BE2C (cell line): ENCODE data around the gene NXPH1.

Experiments
- DNase-seq: peaks from one replicate; pipeline ENCODE4 v3.0.0-alpha.2; 2020
- H3K27me3 ChIP-seq: fragments of 250-450 bp; sonication (Bioruptor Pico); 2 replicates; pipeline ENCODE4 v1.5.1; 2020; ENCODE audit warnings: mild to moderate bottlenecking
- H3K36me3 ChIP-seq: fragments of 250-450 bp; sonication (Bioruptor Pico); 2 replicates; pipeline ENCODE4 v1.5.1; 2020; ENCODE audit warnings: mild to moderate bottlenecking
- H3K4me1 ChIP-seq: fragments of 250-450 bp; sonication (Bioruptor Pico); 2 replicates; pipeline ENCODE4 v1.5.1; 2020
- H3K4me3 ChIP-seq: 2 replicates; pipeline ENCODE4 v1.5.1; 2011; ENCODE audit warnings: low read depth, low read length
- H3K9me3 ChIP-seq: fragments of 250-450 bp; sonication (Bioruptor Pico); 2 replicates; pipeline ENCODE4 v1.5.1; 2020
- CTCF ChIP-seq: IDR thresholded peaks from 2 replicates; pipeline ENCODE4 v1.5.1; 2012; ENCODE audit warnings: mild to moderate bottlenecking, low read depth, low read length

The NXPH1 gene

GRCh38 chr7:8628656-8629055, 195.2 kb downstream of the NXPH1 start:
- no peaks in the 10 kb centered on the region for H3K27me3 ChIP-seq
- no peaks in the 10 kb centered on the region for H3K9me3 ChIP-seq
- no peaks in the 10 kb centered on the region for H3K36me3 ChIP-seq
- TF ChIP-seq CTCF = no peak
- DNase-seq = no peak
- H3K4me3 ChIP-seq = no peak overlapping the region
- no peaks in the 10 kb centered on the region for H3K4me1 ChIP-seq

- H3K4me3 ChIP-seq = no peak overlapping the region
- H3K27me3 ChIP-seq = no peaks in the 10 kb centered on the region
- H3K9me3 ChIP-seq = no peaks in the 10 kb centered on the region
- no peak for TF ChIP-seq CTCF
- no peaks in the 10 kb centered on the region for H3K4me1 ChIP-seq
- no peak for DNase-seq
- no peaks in the 10 kb centered on the region for H3K36me3 ChIP-seq
Observed at GRCh38 chr7:8629504-8629903, 196.1 kb downstream of the NXPH1 start.

- no peaks in the 10 kb centered on the region for H3K36me3 ChIP-seq
- H3K4me1 ChIP-seq = no peaks in the 10 kb centered on the region
- no peak for TF ChIP-seq CTCF
- no peaks in the 10 kb centered on the region for H3K9me3 ChIP-seq
- no peak for DNase-seq
- H3K4me3 ChIP-seq = no peak overlapping the region
- H3K27me3 ChIP-seq = no peaks in the 10 kb centered on the region
Observed at GRCh38 chr7:8637322-8637721, 203.9 kb downstream of the NXPH1 start.

- no peak overlapping the region for H3K4me3 ChIP-seq
- no peaks in the 10 kb centered on the region for H3K4me1 ChIP-seq
- no peak for DNase-seq
- no peaks in the 10 kb centered on the region for H3K36me3 ChIP-seq
- no peak for TF ChIP-seq CTCF
- no peaks in the 10 kb centered on the region for H3K27me3 ChIP-seq
- H3K9me3 ChIP-seq = no peaks in the 10 kb centered on the region
Observed at GRCh38 chr7:8638076-8638475, 204.7 kb downstream of the NXPH1 start.

GRCh38 chr7:8639668-8640067, 206.3 kb downstream of the NXPH1 start:
- Histone ChIP-seq H3K9me3 (no peaks in the 10 kb centered on the region), H3K36me3 (no peaks in the 10 kb centered on the region), H3K27me3 (no peaks in the 10 kb centered on the region), H3K4me3 (no peak overlapping the region), H3K4me1 (no peaks in the 10 kb centered on the region)
- DNase-seq = no peak
- TF ChIP-seq CTCF = no peak

- no peak for DNase-seq
- Histone ChIP-seq H3K27me3 (no peaks in the 10 kb centered on the region), H3K4me3 (no peak overlapping the region), H3K36me3 (no peaks in the 10 kb centered on the region), H3K4me1 (no peaks in the 10 kb centered on the region), H3K9me3 (no peaks in the 10 kb centered on the region)
- TF ChIP-seq CTCF = no peak
Observed at GRCh38 chr7:8640671-8641070, 207.3 kb downstream of the NXPH1 start.
